ENCODE results near the gene USP28.

DNA sequence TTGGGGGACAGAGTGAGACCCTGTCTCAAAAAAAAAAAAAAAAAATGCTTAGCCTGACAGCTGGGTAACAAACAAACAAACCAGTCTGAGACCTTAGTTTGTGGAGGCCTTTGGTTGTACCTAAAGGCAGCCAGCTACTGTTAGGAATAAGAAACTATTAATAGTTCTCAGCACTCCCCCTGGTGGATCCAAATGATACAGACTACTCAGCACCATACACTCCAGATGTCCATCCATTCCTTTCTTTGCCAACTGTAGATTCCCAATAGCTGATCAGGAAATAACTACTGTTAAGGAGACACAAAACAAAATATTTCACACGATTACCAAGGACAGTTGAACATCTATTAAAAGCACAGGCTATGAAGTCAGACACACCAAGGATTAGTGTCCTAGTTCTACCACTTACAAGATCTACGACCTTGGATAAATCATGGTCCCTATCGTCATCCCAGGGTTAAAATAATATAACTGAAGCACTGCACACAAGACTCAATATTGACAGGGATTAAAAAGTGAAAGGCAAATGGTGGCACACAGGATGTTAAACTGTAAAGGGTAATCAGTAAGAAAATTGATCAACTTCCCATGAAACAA, 78.6 kb downstream of the USP28 start:
- TF ChIP-seq GATA2 (IDR thresholded peaks at IDR 0.05; ENCODE audit: low read depth, low read length) (no peak), GATA3 (IDR thresholded peaks at IDR 0.05; ENCODE audit: low read depth, low read length) (no peak)

Measured in SH-SY5Y (cell line).